Left lung (tissue), 10 donors: ENCODE data around the gene CRYL1. TPM values are rescaled to one million over a fixed set of nuclear protein-coding genes. Genes with fewer than 3 reads are reported as not detected.
A peak's percentile ranks its signal among the peaks of the same experiment; 100 is the strongest.
"Not testable (repeated sequence)": the region's sequence is repeated elsewhere in the genome, so short reads cannot be mapped to it uniquely, and the experiment has no call there.

Experiments used
- ATAC-seq: fragments of 200-7000 bp; cut with Tn5 transposase; one replicate; pipeline ENCODE4 v1.9.1; 2020; ENCODE audit warnings: moderate library complexity
- DNase-seq, 4 donors: peaks; one replicate each; pipeline ENCODE4 v3.0.0-alpha.2; 2013 to 2020
- H3K27ac ChIP-seq, 2 donors: fragments of 200-600 bp; sonication (generic) in 1 of 2; one replicate each; pipeline versions ENCODE4 v1.5.0 to v1.8.0; 2020 to 2021
- H3K27me3 ChIP-seq, 2 donors: fragments of 200-600 bp; sonication (generic) in 1 of 2; one replicate each; pipeline versions ENCODE4 v1.5.0 to v1.8.0; 2020 to 2021
- H3K36me3 ChIP-seq, 2 donors: fragments of 200-600 bp; sonication (generic) in 1 of 2; one replicate each; pipeline versions ENCODE4 v1.5.0 to v1.8.0; 2020 to 2021
- H3K4me1 ChIP-seq, 2 donors: fragments of 200-600 bp; one replicate each; pipeline ENCODE4 v1.8.0; 2021
- H3K4me3 ChIP-seq, 2 donors: fragments of 200-600 bp; sonication (generic) in 1 of 2; one replicate each; pipeline versions ENCODE4 v1.5.0 to v1.8.0; 2020 to 2021; ENCODE audit warnings: mild to moderate bottlenecking in 1 of 2
- H3K9me3 ChIP-seq, 2 donors: fragments of 200-600 bp; sonication (generic) in 1 of 2; one replicate each; pipeline versions ENCODE4 v1.5.0 to v1.8.0; 2020 to 2021
- intact Hi-C, 2 donors: fragments of 100-400 bp; cut with DNase I; formaldehyde crosslinking; loops; one replicate each; pipeline versions ENCODE4 v1.11.2 to v1.14.2; 2022
- polyA plus RNA-seq, 6 donors: library from polyadenylated mRNA; unstranded; fragments of 120-200 nt; gene quantifications; one replicate each; pipeline ENCODE4 v1.2.1, GENCODE V29; 2013; ENCODE audit not compliant: insufficient read length in 6 of 6
- total RNA-seq, 2 donors: library from RNA; stranded (reverse); fragmentation: NEBNext Ultra II Directional; extraction: Animal tissue kit (Norgen Biotek cat#: 25700); gene quantifications; one replicate each; pipeline ENCODE4 v1.2.1, GENCODE V29; 2021
- TF ChIP-seq, protein P1 (sequence below), 2 donors: fragments of 200-600 bp; sonication (generic) in 1 of 2; IDR thresholded peaks; one replicate each; pipeline versions ENCODE4 v1.5.0 to v1.8.0; 2021; ENCODE audit warnings: antibody characterized with exemption in 2 of 2
- donor health status: DM: no; HTN: yes; CAD: no.
- donor health status: DM: no; HTN: no; CAD: no.

CRYL1 gene
- total and polyA plus RNA-seq, 8 donors = 15.5 to 31.8 (median 24.6) TPM

DNA sequence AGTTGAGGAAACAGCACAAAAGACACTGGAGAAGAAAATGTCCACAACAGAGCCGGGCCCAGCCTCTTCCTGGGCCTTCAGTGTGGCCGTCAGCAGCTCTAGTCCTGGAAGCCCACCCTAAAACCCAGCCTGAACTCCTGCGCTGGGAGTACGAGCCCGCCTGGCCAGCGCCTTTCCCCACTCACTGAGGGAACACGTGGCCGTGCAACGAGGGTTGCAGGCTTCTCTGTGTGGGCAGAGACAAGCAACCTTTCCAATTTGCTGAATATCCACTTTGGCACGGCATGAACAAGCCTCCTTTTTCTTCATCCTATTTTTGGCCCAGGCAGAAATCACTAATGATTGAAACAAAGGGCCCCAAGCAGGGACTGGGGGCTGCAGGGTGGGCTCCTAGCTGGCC, 89.2 kb downstream of the CRYL1 start:
- ATAC-seq = no peak
- no peak for DNase-seq
- Histone ChIP-seq H3K36me3 (peaks cover 0 to 5% of the 10 kb centered on the region in 2 donors), H3K4me1 (no peaks in the 10 kb centered on the region), H3K4me3 (no peak overlapping the region), H3K27me3 (no peaks in the 10 kb centered on the region), H3K9me3 (no peaks in the 10 kb centered on the region), H3K27ac (no peak overlapping the region)
- intact Hi-C loops = no loop called here
- TF ChIP-seq, protein P1, sequence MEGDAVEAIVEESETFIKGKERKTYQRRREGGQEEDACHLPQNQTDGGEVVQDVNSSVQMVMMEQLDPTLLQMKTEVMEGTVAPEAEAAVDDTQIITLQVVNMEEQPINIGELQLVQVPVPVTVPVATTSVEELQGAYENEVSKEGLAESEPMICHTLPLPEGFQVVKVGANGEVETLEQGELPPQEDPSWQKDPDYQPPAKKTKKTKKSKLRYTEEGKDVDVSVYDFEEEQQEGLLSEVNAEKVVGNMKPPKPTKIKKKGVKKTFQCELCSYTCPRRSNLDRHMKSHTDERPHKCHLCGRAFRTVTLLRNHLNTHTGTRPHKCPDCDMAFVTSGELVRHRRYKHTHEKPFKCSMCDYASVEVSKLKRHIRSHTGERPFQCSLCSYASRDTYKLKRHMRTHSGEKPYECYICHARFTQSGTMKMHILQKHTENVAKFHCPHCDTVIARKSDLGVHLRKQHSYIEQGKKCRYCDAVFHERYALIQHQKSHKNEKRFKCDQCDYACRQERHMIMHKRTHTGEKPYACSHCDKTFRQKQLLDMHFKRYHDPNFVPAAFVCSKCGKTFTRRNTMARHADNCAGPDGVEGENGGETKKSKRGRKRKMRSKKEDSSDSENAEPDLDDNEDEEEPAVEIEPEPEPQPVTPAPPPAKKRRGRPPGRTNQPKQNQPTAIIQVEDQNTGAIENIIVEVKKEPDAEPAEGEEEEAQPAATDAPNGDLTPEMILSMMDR (IDR thresholded peaks at IDR 0.05) = no peak

DNA sequence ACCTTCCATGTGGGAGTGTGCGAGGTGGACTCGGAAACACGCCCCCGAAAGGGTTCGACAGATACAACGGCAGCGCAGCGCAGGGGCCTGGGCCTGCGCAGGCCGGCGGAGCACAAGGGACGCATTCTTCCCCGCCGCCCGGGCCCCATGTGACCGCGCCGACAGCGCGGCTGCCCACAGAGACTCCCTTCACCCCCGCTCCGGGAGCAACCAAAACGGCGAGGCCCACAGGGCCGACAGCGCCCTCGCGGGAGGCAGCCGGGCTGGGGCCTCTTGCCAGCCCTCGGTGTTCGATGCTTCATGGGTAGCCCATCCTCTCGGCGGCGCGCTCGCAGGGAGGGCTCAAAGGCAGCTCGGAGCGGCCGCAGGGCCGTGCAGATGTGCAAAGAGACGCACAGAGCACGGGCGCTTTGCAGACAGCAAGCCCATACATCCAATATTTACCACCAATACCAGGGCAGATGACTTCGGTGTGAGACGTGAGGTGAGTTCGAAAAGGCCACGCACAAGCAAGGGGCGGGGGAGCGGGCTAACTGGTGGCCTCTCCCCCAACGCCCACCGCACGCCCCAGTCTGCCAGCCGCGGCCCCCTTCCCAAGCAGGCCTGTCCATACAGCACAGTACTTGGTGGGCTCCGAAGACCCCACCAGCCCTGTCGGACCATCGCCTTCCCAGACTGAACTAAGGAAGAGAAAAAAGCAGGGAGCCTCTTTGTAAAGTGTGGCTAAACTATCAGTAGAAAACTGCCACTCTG, 89.9 kb downstream of the CRYL1 start:
- TF ChIP-seq, protein P1 (IDR thresholded peaks at IDR 0.05) = no peak
- Histone ChIP-seq H3K36me3 (peaks cover 0 to 5% of the 10 kb centered on the region in 2 donors), H3K9me3 (no peaks in the 10 kb centered on the region), H3K4me3 (no peak overlapping the region), H3K4me1 (no peaks in the 10 kb centered on the region), H3K27ac (no peak overlapping the region), H3K27me3 (no peaks in the 10 kb centered on the region)
- no peak for ATAC-seq
- peak in 1 of 4 donors; percentile 76 for DNase-seq
- intact Hi-C loops = no loop called here

DNA sequence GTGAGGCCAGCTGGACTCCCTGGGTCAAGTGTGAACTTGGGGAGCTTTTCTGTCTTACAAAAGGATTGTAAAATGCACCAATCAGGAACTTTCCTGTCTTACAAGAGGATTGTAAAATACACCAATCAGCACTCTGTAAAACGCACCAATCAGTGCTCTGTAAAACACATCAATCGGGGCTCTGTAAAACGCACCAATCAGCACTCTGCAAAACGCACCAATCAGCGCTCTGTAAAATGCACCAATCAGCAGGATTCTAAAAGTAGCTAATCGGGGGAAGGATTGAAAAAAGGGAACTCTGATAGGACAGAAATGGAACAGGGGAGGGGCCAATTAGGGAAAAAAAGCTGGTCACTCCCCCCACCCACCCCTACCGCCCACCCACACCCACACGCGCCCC, 91.4 kb downstream of the CRYL1 start:
- H3K4me1 ChIP-seq, H3K27ac ChIP-seq, H3K27me3 ChIP-seq, ATAC-seq, DNase-seq, intact Hi-C loops, H3K9me3 ChIP-seq, H3K4me3 ChIP-seq, H3K36me3 ChIP-seq: not testable (repeated sequence)

DNA sequence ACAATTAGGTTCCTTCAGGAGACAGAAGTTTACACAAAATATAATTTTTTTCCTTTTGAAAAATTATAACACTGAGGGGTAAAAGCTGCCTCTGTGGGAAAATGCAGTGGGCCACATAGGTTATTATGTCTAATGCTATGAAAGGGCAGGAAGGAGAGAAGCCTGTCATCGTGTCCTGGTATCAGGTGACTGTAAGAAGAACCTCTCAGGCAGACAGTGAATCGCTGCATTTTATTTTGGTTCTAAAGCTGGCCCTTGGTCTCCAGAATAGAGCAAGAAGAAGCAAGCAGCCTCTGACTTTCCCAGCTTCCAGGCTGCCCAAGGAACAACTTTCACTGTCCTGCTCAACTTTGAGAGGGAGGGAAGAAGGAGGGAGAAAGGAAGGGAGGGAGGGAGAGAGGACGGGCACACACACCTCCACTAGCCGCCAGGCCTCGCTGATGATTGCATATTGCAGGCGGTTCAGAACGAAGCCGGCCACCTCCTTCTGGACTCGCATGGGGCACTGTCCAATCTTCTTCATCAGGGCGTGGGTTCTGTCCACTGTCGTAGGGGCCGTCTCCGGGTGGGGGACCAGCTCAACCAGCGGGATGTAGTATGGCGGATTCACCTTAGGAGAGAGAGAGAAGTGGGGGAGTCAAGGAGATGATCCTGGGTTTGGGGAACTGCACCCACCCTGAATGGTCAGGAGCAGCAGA, 93.8 kb downstream of the CRYL1 start:
- no peak for DNase-seq
- H3K9me3 ChIP-seq = no peaks in the 10 kb centered on the region
- no peak for ATAC-seq
- no peaks in the 10 kb centered on the region for H3K4me1 ChIP-seq
- intact Hi-C loops = no loop called here
- peaks cover 0 to 5% of the 10 kb centered on the region in 2 donors for H3K36me3 ChIP-seq
- no peak overlapping the region for H3K27ac ChIP-seq
- TF ChIP-seq, protein P1 (IDR thresholded peaks at IDR 0.05) = no peak
- no peak overlapping the region for H3K4me3 ChIP-seq
- H3K27me3 ChIP-seq = no peaks in the 10 kb centered on the region

DNA sequence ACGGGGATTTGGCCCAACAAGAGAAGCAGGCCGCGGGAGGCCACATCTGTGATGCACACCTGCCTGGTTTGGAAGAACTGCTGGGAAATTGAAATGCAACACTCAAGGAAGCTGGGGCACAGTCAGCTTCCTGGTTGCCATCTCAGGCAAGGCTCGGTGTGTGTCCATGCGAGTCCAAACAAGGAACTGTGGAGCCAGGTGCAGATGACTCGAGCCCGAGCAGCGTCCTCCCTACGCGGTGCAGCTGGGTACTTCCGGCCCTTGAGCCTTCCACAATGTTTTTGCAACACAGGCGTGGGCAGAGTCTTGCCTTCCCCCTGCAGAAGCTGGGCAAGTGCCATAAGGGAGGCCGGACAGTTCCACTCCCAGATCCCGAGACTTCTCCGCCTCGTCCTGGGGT, 94.6 kb downstream of the CRYL1 start:
- TF ChIP-seq, protein P1 (IDR thresholded peaks at IDR 0.05) = no peak
- Histone ChIP-seq H3K27ac (no peak overlapping the region), H3K9me3 (no peaks in the 10 kb centered on the region), H3K4me3 (no peak overlapping the region), H3K27me3 (no peaks in the 10 kb centered on the region), H3K36me3 (peaks cover 0 to 5% of the 10 kb centered on the region in 2 donors), H3K4me1 (no peaks in the 10 kb centered on the region)
- DNase-seq = no peak
- ATAC-seq = no peak
- intact Hi-C loops = no loop called here
